T1000 (cell line): ENCODE data around the gene ANK2.

Experiments used
- DNase-seq: peaks from one replicate; lab custom pipeline; 2025; ENCODE audit warnings: mixed read lengths; lab: John Stamatoyannopoulos, UW

ANK2 gene

GRCh38 chr4:113289766-113290165 lies 240.3 kb downstream of the ANK2 start:
- no peak for DNase-seq

DNA sequence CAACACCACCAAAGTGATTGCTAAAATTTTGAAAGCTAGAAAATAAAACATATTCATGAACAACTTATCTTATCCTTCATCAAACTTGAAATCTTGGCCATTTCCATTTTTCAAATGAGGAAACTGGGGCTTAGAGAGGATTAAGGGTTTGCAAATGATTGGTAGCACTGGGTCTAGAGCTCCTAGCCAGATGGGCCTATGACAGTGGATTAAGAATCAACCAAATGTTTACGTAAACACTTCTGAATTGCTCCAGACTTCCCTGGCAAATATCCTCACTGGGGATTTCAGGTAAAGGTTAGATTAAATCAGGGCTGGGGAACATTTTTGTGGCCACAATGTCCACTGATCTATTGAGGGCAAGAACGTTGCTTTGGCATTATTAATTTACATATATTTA lies 241.2 kb downstream of the ANK2 start:
- no peak for DNase-seq

DNA sequence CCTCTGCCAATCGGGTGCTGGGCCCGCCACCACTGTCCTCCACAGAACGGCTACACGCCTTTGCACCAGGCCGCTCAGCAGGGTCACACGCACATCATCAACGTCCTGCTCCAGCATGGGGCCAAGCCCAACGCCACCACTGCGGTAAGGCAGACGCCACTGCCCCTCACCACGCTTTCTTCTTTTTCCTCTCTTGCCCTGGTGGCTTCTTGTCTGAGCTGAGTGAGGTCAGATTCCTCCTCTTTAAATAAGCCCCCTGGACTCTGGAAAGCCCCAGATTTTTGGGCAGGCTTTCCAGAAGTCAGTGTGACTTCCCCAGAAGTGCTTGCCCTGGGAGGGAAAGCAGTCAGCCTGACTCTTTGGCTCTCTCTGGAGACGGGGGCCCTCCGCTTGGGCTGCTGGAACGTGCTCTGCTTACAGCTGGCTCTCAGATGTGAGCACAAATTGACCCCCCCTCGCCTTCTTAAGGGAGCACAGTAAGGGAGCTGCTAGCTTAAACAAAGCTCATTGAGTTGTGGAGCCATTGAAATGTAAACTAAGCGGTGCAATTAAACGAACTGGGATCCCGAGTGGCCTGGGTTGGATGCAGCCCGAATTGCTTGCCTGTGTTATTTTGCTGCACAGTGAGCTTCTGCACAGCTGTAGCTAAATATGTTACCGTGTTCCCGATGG lies 243.1 kb downstream of the ANK2 start:
- no peak for DNase-seq

GRCh38 chr4:113293043-113293560 lies 243.6 kb downstream of the ANK2 start:
- DNase-seq, result no peak

DNA sequence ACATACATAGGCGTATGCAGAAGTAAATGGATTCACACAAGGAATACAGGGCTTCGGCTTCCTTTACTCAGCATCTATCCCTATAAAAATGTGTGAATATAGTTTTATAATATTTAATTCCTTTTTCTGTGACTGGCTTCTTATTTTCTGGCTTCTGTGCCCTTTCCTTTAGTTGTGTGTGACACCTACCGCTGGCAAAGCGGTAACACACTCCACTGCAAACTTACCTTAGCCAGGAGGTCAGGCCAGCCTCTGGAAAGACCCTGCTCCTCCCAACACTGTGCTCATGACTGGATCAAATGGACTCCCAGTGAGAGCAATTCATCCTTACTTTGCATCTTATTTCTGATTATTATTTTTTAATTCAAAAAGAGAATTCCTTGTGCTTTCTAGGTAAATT lies 244.2 kb downstream of the ANK2 start:
- DNase-seq, result no peak

GRCh38 chr4:113294908-113295307 lies 245.5 kb downstream of the ANK2 start:
- no peak for DNase-seq

- DNase-seq, result no peak
Measured at GRCh38 chr4:113300471-113300928, 251.0 kb downstream of the ANK2 start.

GRCh38 chr4:113302051-113302450 lies 252.6 kb downstream of the ANK2 start:
- DNase-seq, result no peak

DNA sequence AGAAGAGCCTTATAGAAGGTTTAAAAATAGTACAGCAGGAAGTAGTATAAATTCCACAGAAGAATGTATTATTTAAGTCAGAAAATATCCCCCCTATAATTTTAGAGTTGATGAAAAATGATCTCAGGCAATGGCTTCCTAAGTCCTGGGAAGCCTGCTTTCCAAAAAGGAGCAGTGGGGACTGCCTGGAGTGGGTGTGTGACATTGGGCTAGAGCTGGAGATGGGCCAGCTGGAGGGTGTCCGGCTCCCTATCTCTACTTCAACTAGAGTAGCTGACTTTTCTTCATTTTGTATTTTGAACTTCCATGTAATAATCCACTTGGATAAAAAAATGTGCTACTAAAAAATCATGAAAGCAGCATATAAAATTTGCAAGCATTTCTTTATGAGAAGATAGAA lies 253.9 kb downstream of the ANK2 start:
- no peak for DNase-seq

GRCh38 chr4:113311047-113311446 lies 261.6 kb downstream of the ANK2 start:
- DNase-seq, result no peak

DNA sequence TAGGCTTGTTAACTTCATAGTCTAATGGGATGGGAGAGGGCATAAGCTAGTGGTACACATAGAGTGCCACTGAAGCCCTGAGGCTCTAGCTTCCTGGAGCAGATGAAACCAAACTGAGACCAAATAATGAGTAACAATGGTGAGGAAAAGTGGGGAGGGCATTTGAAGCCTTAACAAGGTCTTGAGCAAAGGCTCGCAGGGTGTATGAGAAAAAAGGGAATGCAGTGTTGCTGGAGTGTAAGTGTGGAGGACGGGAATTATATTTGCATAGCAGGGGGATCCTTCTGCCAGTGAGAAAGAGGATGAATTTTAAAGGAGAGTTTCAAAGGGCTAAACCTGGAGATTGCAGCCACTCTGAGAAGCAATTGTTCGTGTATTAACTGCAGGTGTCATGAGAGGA lies 263.1 kb downstream of the ANK2 start:
- no peak for DNase-seq

GRCh38 chr4:113314426-113314825 lies 265.0 kb downstream of the ANK2 start:
- no peak for DNase-seq

GRCh38 chr4:113316879-113317278 lies 267.4 kb downstream of the ANK2 start:
- no peak for DNase-seq

DNA sequence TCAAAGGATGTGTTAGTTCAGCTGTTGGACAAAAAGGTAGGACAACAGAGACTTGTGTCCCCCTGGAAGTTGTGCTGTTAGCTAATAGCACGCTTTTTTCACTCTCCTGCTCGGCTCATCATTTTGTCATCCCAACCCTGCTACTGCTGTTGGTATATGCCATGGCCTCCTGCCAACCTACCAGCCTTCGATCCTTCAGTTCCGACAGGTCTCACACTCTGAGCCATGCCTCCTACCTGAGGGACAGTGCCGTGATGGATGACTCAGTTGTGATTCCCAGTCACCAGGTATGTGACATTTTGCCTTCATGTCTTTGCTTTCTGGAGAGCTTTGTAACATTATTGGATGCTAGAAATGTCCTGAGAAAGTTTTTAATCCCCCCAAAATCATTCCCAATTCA lies 268.1 kb downstream of the ANK2 start:
- no peak for DNase-seq

DNA sequence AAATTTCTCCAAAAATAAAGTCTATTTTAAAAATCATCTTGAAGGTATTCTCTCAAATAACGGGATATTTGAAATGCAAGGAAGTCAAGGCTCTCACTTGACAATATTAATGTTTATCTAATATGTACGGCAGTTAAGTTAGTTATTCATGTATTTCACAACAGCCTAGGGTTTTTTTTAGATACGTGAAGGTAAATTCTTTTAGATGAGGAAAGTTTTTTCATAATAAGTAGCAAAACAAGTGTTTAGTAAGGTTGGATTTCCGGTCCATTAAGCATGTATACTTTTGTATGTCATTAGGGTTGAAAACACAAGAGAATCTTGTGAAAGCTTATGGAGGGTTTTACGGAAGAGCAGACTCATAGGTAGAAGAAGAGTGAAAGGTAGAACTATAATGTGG lies 273.3 kb downstream of the ANK2 start:
- no peak for DNase-seq

- DNase-seq, result no peak
Measured at GRCh38 chr4:113325876-113326615, 276.6 kb downstream of the ANK2 start.

DNA sequence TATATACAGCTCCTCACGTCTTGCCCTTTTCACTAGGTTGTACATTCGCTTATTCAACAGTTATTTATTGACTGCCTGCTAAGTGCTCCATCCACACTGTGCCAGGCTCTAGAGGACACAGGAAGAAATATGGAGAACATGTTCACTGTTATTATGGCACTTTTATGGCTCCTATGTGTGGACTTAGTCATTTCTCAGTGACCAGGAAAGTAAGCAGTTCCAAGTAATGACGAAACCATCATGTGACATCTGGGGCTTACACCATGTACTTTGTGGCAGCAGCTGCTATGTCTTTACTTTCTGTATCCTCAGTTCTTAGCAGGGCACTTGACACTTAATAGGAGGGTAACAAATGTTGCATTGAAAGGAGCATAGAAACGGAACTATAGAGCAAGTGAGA lies 278.0 kb downstream of the ANK2 start:
- DNase-seq, result no peak

DNA sequence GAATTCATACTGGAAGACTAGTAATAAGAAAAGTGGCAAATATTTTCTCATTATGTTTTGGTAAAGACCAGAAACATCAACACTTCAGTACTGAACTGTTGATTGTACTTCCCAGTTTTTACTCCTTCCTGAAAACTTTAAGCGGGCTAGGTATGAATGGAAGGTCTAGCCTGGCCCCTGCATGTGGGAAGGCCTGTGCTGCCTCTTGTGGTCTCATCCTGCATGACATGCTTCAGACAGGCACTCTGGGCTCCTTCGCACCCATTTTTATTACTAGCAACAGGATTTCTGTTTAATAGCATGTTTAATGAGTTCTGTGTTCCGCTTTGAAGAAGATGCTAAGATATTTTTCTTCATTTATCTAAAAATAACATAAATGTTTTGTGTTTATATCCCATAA lies 279.1 kb downstream of the ANK2 start:
- no peak for DNase-seq

GRCh38 chr4:113330200-113330599 lies 280.7 kb downstream of the ANK2 start:
- no peak for DNase-seq

DNA sequence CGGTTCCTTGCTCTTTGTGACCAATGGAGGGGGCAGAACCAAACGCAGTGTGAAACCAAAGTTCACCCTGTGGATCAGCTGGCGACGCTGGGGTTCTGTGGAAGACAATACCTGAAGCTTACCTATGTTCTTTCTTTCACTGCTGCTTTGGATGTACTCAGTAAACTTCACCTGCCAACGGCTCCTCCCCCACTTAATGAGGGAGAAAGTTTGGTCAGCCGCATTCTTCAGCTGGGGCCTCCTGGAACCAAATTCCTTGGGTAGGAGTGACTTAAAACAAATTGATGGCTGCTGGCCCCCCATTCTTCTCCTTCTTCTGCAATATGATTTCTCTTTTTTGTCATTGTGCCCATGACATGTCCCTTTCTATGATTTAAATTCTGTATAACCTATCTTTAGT lies 282.4 kb downstream of the ANK2 start:
- DNase-seq, result no peak

GRCh38 chr4:113332701-113333100 lies 283.2 kb downstream of the ANK2 start:
- no peak for DNase-seq

DNA sequence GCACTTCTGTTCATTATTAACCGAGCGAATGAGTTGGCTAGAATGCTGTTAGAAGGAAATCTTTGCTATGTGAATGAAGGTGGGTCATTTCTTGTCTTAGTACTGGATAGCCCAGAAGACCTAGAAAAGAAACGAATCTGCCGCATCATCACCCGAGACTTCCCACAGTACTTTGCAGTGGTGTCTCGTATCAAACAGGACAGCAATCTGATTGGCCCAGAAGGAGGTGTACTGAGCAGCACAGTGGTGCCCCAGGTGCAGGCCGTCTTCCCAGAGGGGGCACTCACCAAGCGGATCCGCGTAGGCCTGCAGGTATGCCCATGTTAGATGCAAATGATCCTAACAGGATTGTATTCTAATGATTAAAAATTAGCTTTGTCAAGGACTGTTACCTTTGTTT lies 286.3 kb downstream of the ANK2 start:
- no peak for DNase-seq

DNA sequence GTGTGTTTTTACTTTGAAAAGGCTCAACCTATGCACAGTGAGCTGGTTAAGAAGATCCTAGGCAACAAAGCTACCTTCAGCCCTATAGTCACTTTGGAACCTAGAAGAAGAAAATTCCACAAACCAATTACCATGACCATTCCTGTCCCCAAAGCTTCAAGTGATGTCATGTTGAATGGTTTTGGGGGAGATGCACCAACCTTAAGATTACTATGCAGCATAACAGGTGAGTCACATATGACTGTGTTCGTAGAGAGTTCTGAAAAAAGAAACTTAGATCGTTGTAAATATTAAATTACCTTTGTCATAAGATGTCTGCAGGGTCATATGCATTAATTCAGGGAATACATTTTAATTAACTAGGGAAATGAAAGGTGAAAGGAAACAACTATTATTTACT lies 287.1 kb downstream of the ANK2 start:
- no peak for DNase-seq

DNA sequence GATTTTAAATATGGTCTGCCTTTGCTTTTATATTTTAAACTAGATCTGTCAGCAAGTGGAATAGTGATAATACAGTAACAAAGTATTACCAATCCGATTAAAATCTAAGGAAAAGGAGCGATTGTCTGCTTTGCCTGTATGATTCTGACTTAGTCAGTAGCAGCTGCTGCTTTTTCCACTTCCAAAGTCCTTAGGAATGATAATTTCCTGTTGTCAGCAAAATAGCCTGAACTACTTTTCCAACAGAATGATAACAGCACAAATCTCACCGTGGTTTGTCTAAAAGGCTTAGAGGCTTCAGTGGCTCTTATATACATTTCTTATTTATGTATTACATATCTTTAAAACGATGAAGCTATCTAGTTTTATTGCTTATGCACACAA lies 290.0 kb downstream of the ANK2 start:
- DNase-seq, result no peak
